ENCODE results near the gene GNG7.

- TF ChIP-seq POLR2AphosphoS5 (IDR thresholded peaks at IDR 0.05; ENCODE audit: borderline replicate concordance, low read depth, low read length) (no peak), EZH2 (IDR thresholded peaks at IDR 0.05) (no peak)
Observed at GRCh38 chr19:2628597-2628996, 73.9 kb downstream of the GNG7 start.
